OCI-LY1 (cell line): Measurements from ENCODE around the gene CNTN5.

Experiments
- H2AFZ ChIP-seq: fragments of 200-600 bp; sonication (generic), shearing (Covaris generic); 2 replicates; pipeline ENCODE4 v1.6.0; 2014; ENCODE audit warnings: antibody characterized with exemption, mild to moderate bottlenecking, low read length
- H3F3A ChIP-seq: fragments of 200-600 bp; sonication (generic), shearing (Covaris generic); 2 replicates; pipeline ENCODE4 v1.6.0; 2014; ENCODE audit warnings: mild to moderate bottlenecking, antibody characterized with exemption, low read length, moderate library complexity; ENCODE audit not compliant: insufficient read depth
- H3K27ac ChIP-seq: fragments of 200-600 bp; sonication (generic); 2 replicates; pipeline ENCODE4 v1.5.1; 2014; ENCODE audit warnings: low read length, mixed run types, mild to moderate bottlenecking, low read depth; ENCODE audit not compliant: poor library complexity, severe bottlenecking
- H3K27me3 ChIP-seq: fragments of 200-600 bp; sonication (generic); 2 replicates; pipeline ENCODE4 v1.6.0; 2014; ENCODE audit warnings: antibody characterized with exemption, mild to moderate bottlenecking, low read length, moderate library complexity; ENCODE audit not compliant: insufficient read depth
- H3K36me3 ChIP-seq: fragments of 200-600 bp; sonication (generic); 2 replicates; pipeline ENCODE4 v1.6.1; 2014; ENCODE audit warnings: mild to moderate bottlenecking, antibody characterized with exemption, low read length, moderate library complexity, mixed read lengths; ENCODE audit not compliant: insufficient read depth
- H3K4me1 ChIP-seq: fragments of 200-600 bp; sonication (generic); 2 replicates; pipeline ENCODE4 v1.5.1; 2014; ENCODE audit warnings: mild to moderate bottlenecking, low read length, moderate library complexity; ENCODE audit not compliant: insufficient read depth, severe bottlenecking
- H3K4me2 ChIP-seq: fragments of 200-600 bp; sonication (generic), shearing (Covaris generic); 2 replicates; pipeline ENCODE4 v1.6.1; 2014; ENCODE audit warnings: low read length
- H3K4me3 ChIP-seq: fragments of 200-600 bp; sonication (generic); 2 replicates; pipeline ENCODE4 v1.5.1; 2014; ENCODE audit warnings: low read length, low read depth, mild to moderate bottlenecking, mixed read lengths; ENCODE audit not compliant: poor library complexity, severe bottlenecking
- H3K79me2 ChIP-seq: fragments of 200-600 bp; shearing (Covaris generic); 2 replicates; pipeline ENCODE4 v1.6.1; 2016; ENCODE audit warnings: mixed run types, low read length, mixed read lengths; ENCODE audit not compliant: insufficient read depth
- H3K9ac ChIP-seq: fragments of 200-600 bp; sonication (generic), shearing (Covaris generic); 2 replicates; pipeline ENCODE4 v1.6.1; 2014; ENCODE audit warnings: mild to moderate bottlenecking, low read length, mixed read lengths
- H3K9me2 ChIP-seq: fragments of 200-600 bp; sonication (generic), shearing (Covaris generic); 2 replicates; pipeline ENCODE4 v1.6.1; 2014; ENCODE audit warnings: low read depth, mild to moderate bottlenecking, low read length, mixed read lengths
- H3K9me3 ChIP-seq: fragments of 200-600 bp; shearing (Covaris generic); 2 replicates; pipeline ENCODE4 v1.6.1; 2014; ENCODE audit warnings: low read length, mixed read lengths
- H4K20me1 ChIP-seq: fragments of 200-600 bp; sonication (generic), shearing (Covaris generic); 2 replicates; pipeline ENCODE4 v1.6.0; 2016; ENCODE audit warnings: mild to moderate bottlenecking, low read length; ENCODE audit not compliant: insufficient read depth
- CTCF ChIP-seq: fragments of 200-600 bp; sonication (generic), shearing (Covaris generic); IDR thresholded peaks from 2 replicates; pipeline ENCODE4 v1.5.1; 2017; ENCODE audit warnings: mild to moderate bottlenecking, antibody characterized with exemption, low read length, moderate library complexity, mixed read lengths
- EZH2 ChIP-seq: fragments of 200-600 bp; sonication (generic), shearing (Covaris generic); IDR thresholded peaks from 2 replicates; pipeline ENCODE4 v1.8.0; 2017; ENCODE audit warnings: borderline replicate concordance, mixed run types, mild to moderate bottlenecking, antibody characterized with exemption, low read length, moderate library complexity, mixed read lengths

Gene CNTN5

GRCh38 chr11:99781074-99781473 is 760.3 kb downstream of the CNTN5 start:
- H3K9ac ChIP-seq, result no peak overlapping the region
- no peak overlapping the region for H2AFZ ChIP-seq
- H3K9me2 ChIP-seq, result no peaks in the 10 kb centered on the region
- H3K79me2 ChIP-seq, result no peaks in the 10 kb centered on the region
- H3K27me3 ChIP-seq, result no peaks in the 10 kb centered on the region
- H3K27ac ChIP-seq, result no peak overlapping the region
- no peaks in the 10 kb centered on the region for H3F3A ChIP-seq
- no peaks in the 10 kb centered on the region for H4K20me1 ChIP-seq
- H3K36me3 ChIP-seq, result no peaks in the 10 kb centered on the region
- no peak overlapping the region for H3K4me2 ChIP-seq
- TF ChIP-seq CTCF (no peak), EZH2 (no peak)
- H3K4me3 ChIP-seq, result no peak overlapping the region
- no peaks in the 10 kb centered on the region for H3K4me1 ChIP-seq
- H3K9me3 ChIP-seq, result no peaks in the 10 kb centered on the region

DNA sequence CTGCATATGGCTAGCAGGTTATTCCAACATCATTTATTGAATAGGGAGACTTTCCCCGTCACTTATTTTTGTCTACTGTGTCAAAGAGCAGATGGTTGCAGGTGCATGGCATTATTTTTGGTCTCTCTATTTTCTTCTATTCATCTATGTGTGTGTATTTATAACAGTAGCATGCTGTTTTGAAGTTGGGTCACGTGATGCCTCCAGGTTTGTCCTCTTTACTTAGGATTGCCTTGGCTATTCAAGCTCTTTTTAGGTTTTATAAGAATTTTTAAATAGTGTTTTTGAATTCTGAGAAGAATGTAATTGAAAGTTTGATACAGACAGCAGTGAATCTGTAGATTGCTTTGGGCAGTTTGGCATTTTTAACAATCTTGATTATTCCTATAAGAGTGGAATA is 770.6 kb downstream of the CNTN5 start:
- Histone ChIP-seq H3K27ac (no peak overlapping the region), H3K9me3 (no peaks in the 10 kb centered on the region), H3K4me3 (no peak overlapping the region), H3K79me2 (no peaks in the 10 kb centered on the region), H3K9ac (no peak overlapping the region), H2AFZ (no peak overlapping the region), H4K20me1 (no peaks in the 10 kb centered on the region), H3K9me2 (no peaks in the 10 kb centered on the region), H3K4me2 (no peak overlapping the region), H3K4me1 (no peaks in the 10 kb centered on the region), H3K36me3 (no peaks in the 10 kb centered on the region), H3K27me3 (no peaks in the 10 kb centered on the region), H3F3A (no peaks in the 10 kb centered on the region)
- TF ChIP-seq CTCF, result no peak
- no peak for TF ChIP-seq EZH2

- no peak overlapping the region for H3K27ac ChIP-seq
- TF ChIP-seq CTCF (no peak), EZH2 (no peak)
- H3K79me2 ChIP-seq, result no peaks in the 10 kb centered on the region
- no peaks in the 10 kb centered on the region for H4K20me1 ChIP-seq
- H3K4me1 ChIP-seq, result no peaks in the 10 kb centered on the region
- H2AFZ ChIP-seq, result no peak overlapping the region
- no peak overlapping the region for H3K4me2 ChIP-seq
- no peaks in the 10 kb centered on the region for H3K9me3 ChIP-seq
- H3K36me3 ChIP-seq, result no peaks in the 10 kb centered on the region
- H3K4me3 ChIP-seq, result no peak overlapping the region
- H3K9me2 ChIP-seq, result no peaks in the 10 kb centered on the region
- no peaks in the 10 kb centered on the region for H3F3A ChIP-seq
- no peaks in the 10 kb centered on the region for H3K27me3 ChIP-seq
- H3K9ac ChIP-seq, result no peak overlapping the region
Observed at GRCh38 chr11:99795999-99796398, 775.2 kb downstream of the CNTN5 start.
